Astrocyte (in vitro differentiated cells and primary cell): ENCODE measurements around the gene TMEM156. TPM values are rescaled to one million over a fixed set of nuclear protein-coding genes. Genes with fewer than 3 reads are reported as not detected.

Experiments
- DNase-seq: peaks from one replicate; pipeline ENCODE4 v3.0.0-alpha.2; 2010; ENCODE audit warnings: low read depth
- FAIRE-seq: peaks from 2 replicates; lab custom pipeline; 2011; peaks lifted over from hg19 to GRCh38; lab: Jason Lieb, UNC
- H2AFZ ChIP-seq: 2 replicates; pipeline ENCODE4 v1.6.0; 2012; ENCODE audit warnings: low read depth, low read length, inconsistent platforms
- H3K27ac ChIP-seq: 2 replicates; pipeline ENCODE4 v1.5.1; 2011; ENCODE audit warnings: low read depth, low read length, inconsistent platforms
- H3K27me3 ChIP-seq: 2 replicates; pipeline ENCODE4 v1.6.0; 2011; ENCODE audit warnings: low read length, inconsistent platforms; ENCODE audit not compliant: insufficient read depth
- H3K36me3 ChIP-seq: 2 replicates; pipeline ENCODE4 v1.5.1; 2011; ENCODE audit warnings: low read length, inconsistent platforms; ENCODE audit not compliant: insufficient read depth
- H3K4me1 ChIP-seq: 2 replicates; pipeline ENCODE4 v1.5.1; 2011; ENCODE audit warnings: low read length, inconsistent platforms; ENCODE audit not compliant: insufficient read depth
- H3K4me2 ChIP-seq: 2 replicates; pipeline ENCODE4 v1.6.0; 2012; ENCODE audit warnings: low read length, inconsistent platforms
- H3K4me3 ChIP-seq: 2 replicates; pipeline ENCODE4 v1.5.1; 2011; ENCODE audit warnings: low read depth, mild to moderate bottlenecking, low read length, inconsistent platforms; ENCODE audit not compliant: insufficient read depth
- H3K79me2 ChIP-seq: 2 replicates; pipeline ENCODE4 v1.6.0; 2012; ENCODE audit warnings: mild to moderate bottlenecking, low read length, inconsistent platforms; ENCODE audit not compliant: insufficient read depth
- H3K9ac ChIP-seq: 2 replicates; pipeline ENCODE4 v1.6.0; 2012; ENCODE audit warnings: mild to moderate bottlenecking, low read length, inconsistent platforms
- H3K9me3 ChIP-seq: 2 replicates; pipeline ENCODE4 v1.5.1; 2012; ENCODE audit warnings: low read depth, mild to moderate bottlenecking, low read length, inconsistent platforms; ENCODE audit not compliant: insufficient read depth
- H4K20me1 ChIP-seq: 2 replicates; pipeline ENCODE4 v1.6.0; 2012; ENCODE audit warnings: low read length, inconsistent platforms; ENCODE audit not compliant: insufficient read depth
- H3K27ac Mint-ChIP-seq: one replicate; pipeline ENCODE4 v1.8.0; 2021; ENCODE audit warnings: mild to moderate bottlenecking, mixed read lengths; ENCODE audit not compliant: unreplicated experiment
- H3K27me3 Mint-ChIP-seq: one replicate; pipeline ENCODE4 v1.8.0; 2021; ENCODE audit warnings: low read depth, mixed read lengths; ENCODE audit not compliant: unreplicated experiment
- H3K36me3 Mint-ChIP-seq: one replicate; pipeline ENCODE4 v1.8.0; 2021; ENCODE audit warnings: low read depth, mixed read lengths; ENCODE audit not compliant: unreplicated experiment
- H3K4me1 Mint-ChIP-seq: one replicate; pipeline ENCODE4 v1.8.0; 2021; ENCODE audit warnings: low read depth, mixed read lengths; ENCODE audit not compliant: unreplicated experiment
- H3K4me3 Mint-ChIP-seq: one replicate; pipeline ENCODE4 v1.8.0; 2021; ENCODE audit warnings: mild to moderate bottlenecking, moderate library complexity, mixed read lengths; ENCODE audit not compliant: unreplicated experiment
- H3K9me3 Mint-ChIP-seq: one replicate; pipeline ENCODE4 v1.8.0; 2021; ENCODE audit warnings: mild to moderate bottlenecking, mixed read lengths; ENCODE audit not compliant: unreplicated experiment
- EZH2 ChIP-seq: IDR thresholded peaks from 2 replicates; pipeline ENCODE4 v1.6.1; 2012; ENCODE audit warnings: mild to moderate bottlenecking, low read length, inconsistent platforms; ENCODE audit not compliant: insufficient read depth
- total RNA-seq: library from RNA; stranded (reverse); gene quantifications from 2 replicates; pipeline ENCODE4 v1.2.1, GENCODE V29; 2021
- TF ChIP-seq, protein P1 (sequence below): IDR thresholded peaks from 2 replicates; pipeline ENCODE4 v1.5.1; 2011; ENCODE audit warnings: low read depth, mild to moderate bottlenecking, inconsistent platforms, low read length, moderate library complexity; ENCODE audit not compliant: insufficient read depth

TMEM156 gene
- total RNA-seq, 1 donor from 2014 or later: 0.59 TPM

DNA sequence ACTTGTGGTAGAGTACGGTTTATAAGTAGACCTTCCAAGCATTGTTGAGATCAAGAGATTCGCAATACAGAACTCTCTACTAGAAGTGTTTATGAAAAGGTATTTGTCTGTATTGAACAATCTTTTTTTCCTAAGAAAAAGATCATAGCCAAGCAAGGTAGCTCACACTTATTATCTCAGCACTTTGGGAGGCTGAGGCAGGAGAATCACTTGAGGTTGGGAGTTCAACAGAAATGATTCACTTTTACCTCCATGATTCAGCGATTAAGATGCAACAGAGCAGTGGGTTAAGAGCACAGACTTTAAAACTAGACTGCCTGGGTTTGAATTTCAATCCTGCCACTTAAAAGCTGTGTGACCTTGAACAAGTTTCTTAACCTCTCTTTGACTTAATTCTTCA is 74.3 kb downstream of the TMEM156 start:
- Histone ChIP-seq H3K4me1 (no peaks in the 10 kb centered on the region), H3K79me2 (no peaks in the 10 kb centered on the region), H3K4me2 (no peak overlapping the region), H3K27ac (no peak overlapping the region), H3K27me3 (no peaks in the 10 kb centered on the region), H3K4me3 (no peak overlapping the region), H3K9ac (no peak overlapping the region), H2AFZ (no peak overlapping the region), H4K20me1 (no peaks in the 10 kb centered on the region), H3K9me3 (no peaks in the 10 kb centered on the region), H3K36me3 (no peaks in the 10 kb centered on the region)
- no peaks in the 10 kb centered on the region for H3K36me3 Mint-ChIP-seq
- peaks cover 5% of the 10 kb centered on the region for H3K27me3 Mint-ChIP-seq
- H3K9me3 Mint-ChIP-seq: peaks cover 5% of the 10 kb centered on the region
- H3K4me1 Mint-ChIP-seq: no peaks in the 10 kb centered on the region
- FAIRE-seq (peak; percentile 58), DNase-seq (no peak)
- H3K27ac Mint-ChIP-seq: no peak overlapping the region
- TF ChIP-seq EZH2: no peak
- TF ChIP-seq, protein P1, sequence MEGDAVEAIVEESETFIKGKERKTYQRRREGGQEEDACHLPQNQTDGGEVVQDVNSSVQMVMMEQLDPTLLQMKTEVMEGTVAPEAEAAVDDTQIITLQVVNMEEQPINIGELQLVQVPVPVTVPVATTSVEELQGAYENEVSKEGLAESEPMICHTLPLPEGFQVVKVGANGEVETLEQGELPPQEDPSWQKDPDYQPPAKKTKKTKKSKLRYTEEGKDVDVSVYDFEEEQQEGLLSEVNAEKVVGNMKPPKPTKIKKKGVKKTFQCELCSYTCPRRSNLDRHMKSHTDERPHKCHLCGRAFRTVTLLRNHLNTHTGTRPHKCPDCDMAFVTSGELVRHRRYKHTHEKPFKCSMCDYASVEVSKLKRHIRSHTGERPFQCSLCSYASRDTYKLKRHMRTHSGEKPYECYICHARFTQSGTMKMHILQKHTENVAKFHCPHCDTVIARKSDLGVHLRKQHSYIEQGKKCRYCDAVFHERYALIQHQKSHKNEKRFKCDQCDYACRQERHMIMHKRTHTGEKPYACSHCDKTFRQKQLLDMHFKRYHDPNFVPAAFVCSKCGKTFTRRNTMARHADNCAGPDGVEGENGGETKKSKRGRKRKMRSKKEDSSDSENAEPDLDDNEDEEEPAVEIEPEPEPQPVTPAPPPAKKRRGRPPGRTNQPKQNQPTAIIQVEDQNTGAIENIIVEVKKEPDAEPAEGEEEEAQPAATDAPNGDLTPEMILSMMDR: no peak
- no peak overlapping the region for H3K4me3 Mint-ChIP-seq

DNA sequence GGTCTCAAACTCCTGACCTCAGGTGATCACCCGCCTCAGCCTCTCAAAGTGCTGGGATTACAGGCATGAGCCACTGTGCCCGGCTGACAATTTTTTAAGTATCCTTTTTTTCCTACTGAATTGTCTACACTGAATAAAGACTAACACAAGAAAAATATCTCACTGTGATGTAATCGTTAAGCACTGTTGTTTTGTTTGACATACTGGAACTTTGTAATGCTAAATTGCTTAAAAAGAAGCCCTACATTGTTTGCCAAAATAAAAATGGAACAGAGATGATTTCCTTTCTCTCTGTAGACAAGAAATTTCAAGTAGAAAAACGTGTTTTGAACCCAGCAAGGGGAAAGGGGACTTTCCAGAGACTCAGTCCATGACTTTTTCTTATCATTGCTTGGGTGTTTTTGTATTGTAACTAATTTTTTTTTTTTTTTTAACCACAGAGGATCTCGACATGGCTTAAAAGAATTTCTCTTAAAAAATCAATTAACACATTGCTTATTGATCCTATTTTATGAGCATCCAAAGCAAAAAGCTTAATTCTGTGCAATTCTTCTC is 74.9 kb downstream of the TMEM156 start:
- H3K4me1 Mint-ChIP-seq: no peaks in the 10 kb centered on the region
- H3K4me2 ChIP-seq: no peak overlapping the region
- no peak overlapping the region for H3K9ac ChIP-seq
- DNase-seq (no peak), FAIRE-seq (no peak)
- H3K27ac Mint-ChIP-seq: no peak overlapping the region
- H3K4me1 ChIP-seq: no peaks in the 10 kb centered on the region
- no peak overlapping the region for H3K4me3 Mint-ChIP-seq
- no peaks in the 10 kb centered on the region for H3K9me3 ChIP-seq
- H3K27me3 ChIP-seq: no peaks in the 10 kb centered on the region
- H3K79me2 ChIP-seq: no peaks in the 10 kb centered on the region
- H2AFZ ChIP-seq: no peak overlapping the region
- no peaks in the 10 kb centered on the region for H3K36me3 ChIP-seq
- TF ChIP-seq, protein P1: no peak
- TF ChIP-seq EZH2: no peak
- H3K27ac ChIP-seq: no peak overlapping the region
- H3K36me3 Mint-ChIP-seq: no peaks in the 10 kb centered on the region
- peaks cover 5% of the 10 kb centered on the region for H3K9me3 Mint-ChIP-seq
- no peak overlapping the region for H3K4me3 ChIP-seq
- H4K20me1 ChIP-seq: no peaks in the 10 kb centered on the region
- H3K27me3 Mint-ChIP-seq: peaks cover 7% of the 10 kb centered on the region

DNA sequence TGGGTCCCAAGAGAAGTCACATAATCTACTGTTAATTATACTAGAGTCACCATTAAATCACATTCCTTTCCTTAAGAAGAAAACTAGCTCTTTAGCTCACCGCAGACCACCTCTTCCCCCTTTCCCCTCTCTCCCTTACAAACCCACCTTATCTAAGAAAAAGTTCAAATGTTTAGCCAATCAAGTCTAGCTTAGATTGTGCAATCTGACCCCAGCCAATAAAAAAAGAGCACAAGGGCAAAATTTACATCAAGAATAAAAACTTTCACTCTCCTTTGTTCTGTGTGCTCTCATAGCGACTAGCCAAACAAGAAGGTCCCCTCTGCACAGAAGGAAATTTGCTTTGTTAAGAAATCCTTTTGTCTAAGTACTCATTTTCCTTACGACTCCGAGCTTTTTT is 76.3 kb downstream of the TMEM156 start:
- Histone ChIP-seq H4K20me1 (no peaks in the 10 kb centered on the region), H3K4me3 (no peak overlapping the region), H2AFZ (no peak overlapping the region), H3K4me1 (no peaks in the 10 kb centered on the region), H3K4me2 (no peak overlapping the region), H3K9ac (no peak overlapping the region), H3K9me3 (no peaks in the 10 kb centered on the region), H3K36me3 (no peaks in the 10 kb centered on the region), H3K27me3 (no peaks in the 10 kb centered on the region), H3K27ac (no peak overlapping the region), H3K79me2 (no peaks in the 10 kb centered on the region)
- DNase-seq (no peak), FAIRE-seq (no peak)
- TF ChIP-seq, protein P1: no peak
- no peaks in the 10 kb centered on the region for H3K36me3 Mint-ChIP-seq
- H3K27me3 Mint-ChIP-seq: peaks cover 7% of the 10 kb centered on the region
- peaks cover 2% of the 10 kb centered on the region for H3K9me3 Mint-ChIP-seq
- H3K27ac Mint-ChIP-seq: no peak overlapping the region
- no peaks in the 10 kb centered on the region for H3K4me1 Mint-ChIP-seq
- H3K4me3 Mint-ChIP-seq: no peak overlapping the region
